Caco-2 (cell line): ENCODE data around the gene EEPD1. TPM values are rescaled to one million over a fixed set of nuclear protein-coding genes. Genes with fewer than 3 reads are reported as not detected.

Experiments used
- BruUV-seq: library from RNA; stranded (reverse); fragments of 400-500 nt; replicated peaks from 2 replicates; lab custom pipeline; 2021; lab: Mats Ljungman, UMichigan
- CTCF ChIA-PET: fragments of 300-600 bp; sonication (Branson Sonifier 250); formaldehyde crosslinking; loops from one replicate; lab custom pipeline; 2022; ENCODE audit warnings: antibody characterized with exemption; lab: Charles Lee
- POLR2A ChIA-PET: fragments of 300-600 bp; sonication (Branson Sonifier 250); formaldehyde crosslinking; loops from one replicate; lab custom pipeline; 2022; ENCODE audit warnings: antibody characterized with exemption; lab: Charles Lee
- DNase-seq, 2 experiments: peaks; one replicate each; pipeline versions ENCODE4 v3.0.0 to v3.0.0-alpha.2; 2020 to 2022
- H3K27me3 ChIP-seq: replicated peaks from 2 replicates; pipeline ENCODE4 v1.6.0; 2011; ENCODE audit warnings: low read length; ENCODE audit not compliant: control insufficient read depth, insufficient read depth
- H3K36me3 ChIP-seq: 2 replicates; pipeline ENCODE4 v1.5.1; 2011; ENCODE audit warnings: low read length; ENCODE audit not compliant: control insufficient read depth, insufficient read depth
- H3K4me1 ChIP-seq: fragments of 250-450 bp; sonication (Bioruptor Pico); 2 replicates; pipeline ENCODE4 v1.5.1; 2020; ENCODE audit warnings: mild to moderate bottlenecking
- H3K4me3 ChIP-seq: 2 replicates; pipeline ENCODE4 v1.5.1; 2011; ENCODE audit warnings: low read depth, mild to moderate bottlenecking, control low read depth, low read length
- H3K9me3 ChIP-seq: fragments of 250-450 bp; sonication (Bioruptor Pico); 2 replicates; pipeline ENCODE4 v1.5.1; 2020; ENCODE audit warnings: mild to moderate bottlenecking, moderate library complexity
- H3K27ac Mint-ChIP-seq: one replicate; pipeline ENCODE4 v1.8.0; 2022; ENCODE audit warnings: mixed read lengths; ENCODE audit not compliant: unreplicated experiment
- H3K27me3 Mint-ChIP-seq: one replicate; pipeline ENCODE4 v1.8.0; 2022; ENCODE audit warnings: mixed read lengths; ENCODE audit not compliant: insufficient read depth, unreplicated experiment
- H3K36me3 Mint-ChIP-seq: one replicate; pipeline ENCODE4 v1.8.0; 2022; ENCODE audit warnings: mild to moderate bottlenecking, mixed read lengths; ENCODE audit not compliant: insufficient read depth, unreplicated experiment
- H3K4me1 Mint-ChIP-seq: one replicate; pipeline ENCODE4 v1.8.0; 2022; ENCODE audit warnings: low read depth, mixed read lengths; ENCODE audit not compliant: unreplicated experiment
- H3K4me3 Mint-ChIP-seq: one replicate; pipeline ENCODE4 v1.8.0; 2022; ENCODE audit warnings: mild to moderate bottlenecking, moderate library complexity, mixed read lengths; ENCODE audit not compliant: unreplicated experiment
- H3K9me3 Mint-ChIP-seq: one replicate; pipeline ENCODE4 v1.8.0; 2022; ENCODE audit warnings: mixed read lengths; ENCODE audit not compliant: unreplicated experiment
- CTCF ChIP-seq, 2 experiments: fragments of 200-600 bp in 1 of 2; IDR thresholded peaks; 1 replicate in 1 of 2; 2 replicates in 1 of 2; pipeline versions ENCODE4 v1.5.1 to v1.8.0; 2011 to 2022; ENCODE audit warnings: antibody characterized with exemption in 1 of 2, control low read depth in 1 of 2, inconsistent platforms in 1 of 2, low read depth in 1 of 2, low read length in 1 of 2, mild to moderate bottlenecking in 1 of 2, moderate library complexity in 1 of 2; ENCODE audit not compliant: insufficient read depth in 1 of 2, severe bottlenecking in 1 of 2, unreplicated experiment in 1 of 2
- intact Hi-C: fragments of 100-400 bp; cut with micrococcal nuclease; formaldehyde crosslinking; loops from one replicate; pipeline ENCODE4 v1.10.0; 2022; ENCODE audit not compliant: unreplicated experiment
- total RNA-seq: library from RNA; stranded (reverse); gene quantifications from 2 replicates; pipeline ENCODE4 v1.2.3, GENCODE V29; 2022

Gene EEPD1
- total RNA-seq, 1 experiment from 2014 or later = 1.8 TPM

GRCh38 chr7:36151921-36152755 lies 916 bp upstream of the EEPD1 start:
- no peak for TF ChIP-seq CTCF (IDR thresholded peaks at IDR 0.05; ENCODE audit: insufficient read depth in 1 of 2, low read depth in 1 of 2, low read length in 1 of 2, severe bottlenecking in 1 of 2, unreplicated experiment in 1 of 2)
- H3K4me1 Mint-ChIP-seq = no peaks in the 10 kb centered on the region
- no peak for DNase-seq
- H3K36me3 Mint-ChIP-seq = no peaks in the 10 kb centered on the region
- no peaks in the 10 kb centered on the region for H3K27me3 Mint-ChIP-seq
- Histone ChIP-seq H3K9me3 (no peaks in the 10 kb centered on the region), H3K4me3 (peak overlapping the region; percentile 83), H3K36me3 (no peaks in the 10 kb centered on the region), H3K4me1 (peaks cover 9% of the 10 kb centered on the region; the same call in 1 of the 2 replicates), H3K27me3 (no peaks in the 10 kb centered on the region; the same call in 1 of the 2 replicates)
- ChIA-PET POLR2A (interaction anchor here (0.5 kb wide), 1 partner anchor 46 kb away, joined by 3 read pairs; no protein-coding TSS in a partner anchor), CTCF (interaction anchor here (0.6 to 0.8 kb wide), 2 partner anchors 23 to 423 kb away, joined by 3 read pairs; no protein-coding TSS in a partner anchor)
- intact Hi-C loops = loop anchor here (1.0 to 10.0 kb wide), 3 partner anchors 107 to 457 kb away; partner anchors contain the start of gene HERPUD2
- BruUV-seq = no TSS peak
- peak overlapping the region; percentile 76 for H3K4me3 Mint-ChIP-seq
- H3K9me3 Mint-ChIP-seq = no peaks in the 10 kb centered on the region
- peak overlapping the region; percentile 63 for H3K27ac Mint-ChIP-seq

- POLR2A ChIA-PET = no interaction called here
- H3K4me1 ChIP-seq = peaks cover 9% of the 10 kb centered on the region; the same call in 1 of the 2 replicates
- Mint-ChIP-seq H3K4me1 (no peaks in the 10 kb centered on the region), H3K4me3 (peak overlapping the region; percentile 76), H3K27me3 (no peaks in the 10 kb centered on the region), H3K36me3 (no peaks in the 10 kb centered on the region), H3K27ac (peak overlapping the region; percentile 45), H3K9me3 (no peaks in the 10 kb centered on the region)
- TSS peak; percentile 25 for BruUV-seq
- peak in 1 of 2 experiments; percentile 53 for DNase-seq
- no peaks in the 10 kb centered on the region for H3K27me3 ChIP-seq
- peak overlapping the region; percentile 83 for H3K4me3 ChIP-seq
- no peaks in the 10 kb centered on the region for H3K36me3 ChIP-seq
- TF ChIP-seq CTCF (IDR thresholded peaks at IDR 0.05; ENCODE audit: insufficient read depth in 1 of 2, low read depth in 1 of 2, low read length in 1 of 2, severe bottlenecking in 1 of 2, unreplicated experiment in 1 of 2) = no peak
- intact Hi-C loops = loop anchor here (2.0 to 10.0 kb wide), 2 partner anchors 105 to 459 kb away; partner anchors contain the start of gene HERPUD2
- H3K9me3 ChIP-seq = no peaks in the 10 kb centered on the region
- CTCF ChIA-PET = no interaction called here
Observed at GRCh38 chr7:36153571-36154097, 580 bp downstream of the EEPD1 start.
